Astrocyte of the hippocampus (primary cell): Measurements from ENCODE around the gene PPM1M.
"Not testable (repeated sequence)": the region's sequence is repeated elsewhere in the genome, so short reads cannot be mapped to it uniquely, and the experiment has no call there.

Source experiments
- DNase-seq: peaks from one replicate; pipeline ENCODE4 v3.0.0; 2011; ENCODE audit warnings: low read depth, low spot score

The PPM1M gene

DNA sequence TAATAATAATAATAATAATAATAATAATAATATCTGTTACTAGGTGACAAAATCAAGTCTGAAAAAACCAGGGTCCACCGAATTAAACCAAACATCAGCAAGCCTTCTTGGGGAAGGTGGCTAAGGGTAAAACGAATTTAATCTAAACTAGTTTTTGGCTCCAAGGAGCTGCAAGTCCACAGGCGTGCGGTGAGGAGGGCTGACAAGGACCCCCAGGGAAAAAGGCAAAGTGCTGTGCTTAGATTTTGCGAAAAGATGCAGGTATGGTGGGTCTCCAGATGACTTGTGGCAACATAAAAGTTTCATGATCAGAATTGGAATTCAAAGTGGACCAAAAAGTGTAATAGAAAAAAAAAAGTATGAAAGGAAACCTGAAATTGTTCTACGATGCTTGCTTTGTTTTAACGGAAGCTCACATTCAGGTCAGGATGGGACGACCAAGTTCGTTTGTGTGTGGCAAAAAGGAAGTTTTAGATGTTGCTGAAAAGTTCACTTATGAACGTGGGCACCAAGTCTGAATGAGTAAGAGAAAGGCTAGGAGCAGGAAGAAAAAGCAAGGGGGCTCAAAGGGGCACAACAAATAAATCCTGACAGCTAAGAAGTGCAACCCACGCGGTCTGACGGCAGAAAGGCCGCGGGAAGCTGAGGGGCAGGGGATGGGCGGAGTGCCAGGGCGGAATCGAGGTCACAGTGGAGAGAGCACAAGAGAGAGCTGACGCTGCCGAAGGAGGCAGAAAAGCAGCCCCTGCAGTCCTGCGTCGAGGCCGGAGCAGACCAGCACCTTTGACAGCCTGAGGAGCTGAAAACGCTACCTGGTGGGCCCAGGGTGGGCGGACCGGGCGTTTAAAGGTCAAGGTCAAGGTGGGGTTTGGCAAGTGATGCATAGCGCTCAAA is 31.8 kb downstream of the PPM1M start:
- DNase-seq: peak; percentile 77

DNA sequence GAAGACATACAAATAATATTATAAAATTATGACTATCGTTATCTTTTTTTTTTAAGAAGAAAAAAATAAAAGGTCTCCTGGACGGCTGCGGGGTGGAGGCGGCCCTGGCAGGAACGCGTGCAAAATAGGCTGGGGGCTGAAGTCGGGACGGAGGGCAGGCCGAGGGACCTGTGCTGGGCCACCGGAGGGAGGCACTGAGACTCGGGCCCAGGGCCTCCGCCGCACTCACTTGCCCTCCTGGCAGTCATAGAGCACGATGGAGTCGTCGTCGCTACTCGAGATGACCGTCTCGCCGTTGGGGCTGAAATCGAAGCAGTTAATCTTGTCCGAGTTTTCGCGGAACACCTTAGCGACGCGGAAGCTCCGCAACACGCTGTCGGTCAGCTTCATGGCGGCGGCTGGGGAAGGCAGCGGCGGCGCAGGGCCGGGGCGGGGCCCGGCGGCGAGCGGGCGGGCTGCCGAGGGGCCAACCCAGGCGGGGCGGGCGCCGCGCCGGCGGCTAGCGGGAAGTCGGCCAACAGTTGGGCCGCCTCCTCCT is 32.5 kb downstream of the PPM1M start:
- no peak for DNase-seq

DNA sequence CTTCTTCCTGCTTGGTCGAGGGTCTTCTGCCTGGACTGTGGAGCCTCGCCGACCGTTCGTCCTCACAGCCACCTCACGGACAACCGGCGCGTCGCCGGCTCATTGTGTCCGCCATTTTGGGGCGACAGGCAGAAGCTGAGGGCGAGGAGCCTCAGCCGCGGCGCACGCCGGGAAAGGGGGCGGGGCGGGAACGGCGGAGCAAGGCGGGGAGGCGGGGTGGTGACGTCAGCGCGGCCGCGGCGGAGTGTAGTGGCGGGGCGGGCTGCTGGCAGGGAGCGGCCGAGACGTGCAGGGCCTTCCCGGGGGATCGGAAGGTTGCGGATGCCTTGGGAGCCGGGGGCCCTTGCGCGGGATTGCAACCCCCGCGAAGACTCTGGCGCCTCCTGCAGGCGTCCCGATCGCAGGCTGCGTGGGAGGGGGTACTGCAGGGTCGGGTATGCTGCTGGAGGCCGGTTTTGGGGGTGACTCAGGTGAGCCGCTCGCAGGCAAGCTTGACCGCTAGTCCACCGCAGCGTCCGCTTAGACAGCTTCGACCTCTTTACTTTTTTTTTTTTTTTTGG is 33.0 kb downstream of the PPM1M start, which contains the start of gene WDR82:
Gene WDR82, minus strand, starts transcription at position 140 of the 560 bp plus-strand sequence. CDS start 288 bp downstream, outside the sequence.
- peak; percentile 98 for DNase-seq

DNA sequence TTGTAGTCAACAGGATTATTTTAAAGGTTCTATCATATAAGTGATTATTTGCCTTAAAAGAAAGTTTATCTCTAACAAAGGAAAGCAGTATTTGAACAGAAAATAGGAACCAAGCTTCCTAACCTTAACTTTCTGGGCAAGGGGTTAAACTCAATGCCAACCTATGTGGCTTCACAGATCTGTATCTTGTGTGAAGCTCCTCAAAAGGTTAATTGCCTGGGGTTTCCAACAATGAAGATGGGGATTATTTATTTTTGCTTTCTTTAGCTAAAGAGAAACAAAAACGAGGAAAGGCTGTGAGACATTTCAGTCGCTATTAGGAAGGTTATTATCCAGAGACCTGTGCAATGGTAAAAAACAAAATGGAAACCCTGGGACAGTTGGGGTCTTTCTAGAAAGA is 34.0 kb downstream of the PPM1M start:
- no peak for DNase-seq

DNA sequence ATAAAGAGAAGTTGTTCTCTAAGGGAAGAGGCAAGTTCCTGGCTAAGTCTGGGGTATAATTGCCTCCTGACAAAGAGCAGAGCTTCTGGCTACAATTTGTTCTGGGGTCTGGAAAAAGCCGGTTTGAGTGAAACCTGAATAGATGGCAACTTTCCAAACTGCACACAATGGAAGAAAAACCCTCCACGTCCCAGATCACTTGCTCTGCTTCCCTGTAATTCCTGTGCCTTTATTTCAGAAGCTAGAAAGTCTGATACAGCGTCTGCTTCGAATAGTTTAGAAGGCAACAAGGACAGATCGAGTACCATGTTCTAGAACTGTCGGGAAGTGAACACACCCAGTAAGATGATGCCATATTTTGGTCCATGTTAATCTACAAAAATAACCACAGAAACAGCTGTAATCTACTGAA is 34.5 kb downstream of the PPM1M start:
- peak; percentile 72 for DNase-seq

DNA sequence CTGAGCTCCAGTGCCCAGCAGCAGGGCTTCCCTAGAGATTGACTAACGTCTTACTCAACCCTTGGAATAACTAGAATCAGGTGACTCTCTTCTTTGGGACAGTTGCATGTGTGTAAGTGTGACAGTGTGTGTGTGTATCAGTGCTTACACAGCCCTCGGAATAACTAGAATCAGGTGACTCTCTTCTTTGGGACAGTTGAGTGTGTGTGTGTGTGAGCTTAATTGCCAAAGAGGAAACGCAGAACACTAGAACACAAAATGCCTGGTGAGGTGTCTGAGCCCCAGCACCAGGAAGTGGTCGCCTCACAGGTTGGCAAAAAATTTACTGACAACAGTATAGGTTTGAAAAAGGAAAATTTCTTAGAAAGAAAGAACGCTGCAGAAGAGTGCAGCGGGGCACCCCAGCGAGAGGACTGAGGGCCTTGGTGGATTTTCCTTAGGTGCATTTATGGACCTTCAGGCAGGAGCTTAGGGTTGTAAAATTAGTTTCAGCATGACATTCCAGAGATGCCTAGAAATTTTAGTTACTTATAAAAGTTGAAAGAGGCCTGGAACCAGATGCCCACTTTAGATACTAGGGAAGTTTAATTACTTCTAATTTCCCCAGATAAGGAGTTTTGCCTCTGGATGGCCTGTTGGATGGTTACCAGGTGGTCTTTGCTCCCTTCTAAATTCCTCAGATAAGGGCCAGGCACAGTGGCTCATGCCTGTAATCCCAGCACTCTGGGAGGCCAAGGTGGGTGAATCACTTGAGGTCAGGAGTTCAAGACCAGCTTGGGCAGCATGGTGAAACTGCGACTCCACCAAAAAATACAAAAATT is 36.6 kb downstream of the PPM1M start:
- peak; percentile 36 for DNase-seq

DNA sequence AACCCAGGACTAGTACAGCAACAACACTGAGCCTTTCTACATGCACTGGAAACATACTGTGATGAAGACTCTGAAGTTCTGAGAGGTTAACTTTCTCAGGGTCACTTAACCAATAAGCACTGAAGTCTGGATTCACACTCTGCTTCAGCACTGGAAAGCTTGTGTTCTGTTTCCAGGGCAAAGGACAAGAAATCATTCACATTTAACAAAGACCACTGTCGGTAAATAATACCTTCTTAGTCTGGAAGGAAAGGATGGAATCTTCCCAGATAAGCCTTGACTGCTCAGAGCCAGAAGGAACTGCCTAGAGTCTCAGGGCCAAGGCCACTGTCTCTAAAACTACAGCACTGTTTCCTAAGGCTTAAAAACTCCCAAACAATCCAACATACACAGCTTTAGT is 37.7 kb downstream of the PPM1M start:
- DNase-seq: no peak

DNA sequence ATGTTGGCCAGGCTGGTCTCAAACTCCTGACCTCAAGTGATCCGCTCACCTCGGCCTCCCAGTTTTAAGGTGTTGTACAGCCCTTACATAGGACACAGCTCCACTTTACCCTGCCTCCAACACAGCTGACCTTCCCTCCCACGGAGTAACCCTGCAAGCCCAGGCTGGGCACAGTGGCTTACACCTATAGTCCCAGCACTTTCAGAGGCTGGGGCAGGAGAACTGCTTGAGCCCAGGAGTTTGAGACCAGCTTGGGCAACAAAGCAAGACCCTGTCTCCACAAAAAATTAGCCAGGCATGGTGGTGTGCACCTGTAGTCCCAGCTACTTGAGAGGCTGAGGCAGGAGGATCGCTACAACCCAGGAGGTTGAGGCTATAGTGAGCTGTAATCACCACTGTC is 38.5 kb downstream of the PPM1M start:
- DNase-seq: not testable (repeated sequence)

DNA sequence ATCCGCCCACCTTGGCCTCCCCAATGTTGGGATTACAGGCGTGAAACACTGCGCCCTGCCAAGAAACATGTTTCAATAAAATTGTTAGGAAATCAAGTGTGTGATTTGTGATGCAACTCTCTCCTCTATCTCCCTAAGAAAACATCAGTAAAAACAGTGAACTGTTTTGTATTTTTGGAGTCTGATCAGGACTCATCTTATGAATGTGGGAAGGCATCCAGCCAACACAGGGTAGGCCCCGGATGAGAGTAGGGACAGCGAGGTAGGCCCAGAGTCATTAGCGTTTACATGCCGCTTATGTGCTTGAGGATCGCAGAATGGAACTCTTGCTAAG is 41.2 kb downstream of the PPM1M start:
- peak; percentile 14 for DNase-seq

DNA sequence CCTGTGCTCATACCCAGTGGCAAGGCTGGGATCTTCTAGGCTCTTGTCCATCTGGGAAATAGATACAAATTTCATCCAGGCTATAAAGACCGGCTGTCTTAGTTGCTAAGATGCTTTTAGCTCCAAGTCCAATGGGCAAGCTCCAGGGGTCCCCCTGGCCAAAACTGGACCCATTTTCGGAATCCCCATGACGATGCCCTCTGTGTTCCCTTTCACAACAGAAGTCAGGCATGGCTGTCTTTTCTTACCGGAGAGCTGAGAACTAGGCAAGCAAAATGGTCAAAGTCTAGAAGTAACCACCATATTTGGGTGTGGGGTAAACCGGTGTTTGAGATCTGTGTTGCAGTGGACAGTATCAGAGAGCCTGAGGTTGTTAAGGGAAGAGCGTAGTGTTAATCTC is 43.1 kb downstream of the PPM1M start:
- no peak for DNase-seq

DNA sequence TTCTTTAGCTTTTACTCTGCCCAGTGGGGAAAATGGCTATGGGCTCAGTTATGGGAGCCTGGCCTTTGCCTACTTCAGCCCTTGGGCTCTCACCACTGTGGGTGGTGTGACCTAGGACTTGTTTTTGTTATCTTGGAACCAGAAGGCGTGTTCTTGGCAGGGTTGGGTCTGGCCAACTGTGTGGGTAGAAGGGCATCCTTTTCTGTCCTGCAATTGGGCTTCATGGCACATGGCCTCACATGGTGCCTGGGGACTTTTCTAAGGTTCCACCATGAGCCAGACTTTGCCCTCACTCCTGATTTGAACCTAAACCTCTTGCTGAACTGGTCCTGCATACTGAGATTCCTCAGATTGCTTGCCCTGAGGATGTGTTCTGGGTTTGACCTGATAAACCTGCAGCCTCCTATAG is 43.8 kb downstream of the PPM1M start:
- DNase-seq: no peak

DNA sequence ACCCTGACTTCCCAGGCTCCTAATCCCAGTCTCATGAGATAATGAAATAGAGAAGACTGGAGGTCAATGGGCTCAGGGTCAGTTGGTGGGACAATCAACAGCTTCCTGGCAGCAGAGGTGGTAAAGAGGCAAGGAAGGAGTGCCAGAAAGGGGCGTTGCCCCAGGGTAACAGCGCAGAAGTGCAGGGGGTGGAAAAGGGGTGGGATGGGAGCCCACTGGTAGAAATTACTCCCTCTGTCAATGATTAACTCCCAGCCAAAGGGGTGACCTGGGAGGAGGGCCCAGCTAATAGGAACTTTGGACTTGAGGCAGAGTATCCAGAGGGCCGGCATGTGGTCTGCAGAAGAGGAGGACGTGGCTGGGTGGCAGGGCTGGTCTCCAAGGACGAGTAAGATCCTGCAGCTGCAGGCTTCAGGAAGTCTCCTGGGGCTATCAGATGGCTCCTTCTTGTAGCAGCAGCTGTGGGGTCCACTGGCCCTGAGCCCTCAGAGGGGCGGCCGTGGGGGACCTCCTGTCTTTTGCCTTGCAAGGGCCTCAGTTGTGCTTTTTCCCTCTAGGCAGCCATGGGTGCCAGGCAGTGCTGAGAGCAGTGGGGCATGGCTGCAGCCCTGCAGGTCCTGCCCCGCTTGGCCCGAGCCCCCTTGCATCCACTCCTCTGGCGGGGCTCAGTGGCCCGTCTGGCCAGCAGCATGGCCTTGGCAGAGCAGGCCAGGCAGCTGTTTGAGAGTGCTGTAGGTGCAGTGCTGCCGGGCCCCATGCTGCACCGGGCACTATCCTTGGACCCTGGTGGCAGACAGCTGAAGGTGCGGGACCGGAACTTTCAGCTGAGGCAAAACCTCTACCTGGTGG is 44.4 kb downstream of the PPM1M start:
- no peak for DNase-seq

DNA sequence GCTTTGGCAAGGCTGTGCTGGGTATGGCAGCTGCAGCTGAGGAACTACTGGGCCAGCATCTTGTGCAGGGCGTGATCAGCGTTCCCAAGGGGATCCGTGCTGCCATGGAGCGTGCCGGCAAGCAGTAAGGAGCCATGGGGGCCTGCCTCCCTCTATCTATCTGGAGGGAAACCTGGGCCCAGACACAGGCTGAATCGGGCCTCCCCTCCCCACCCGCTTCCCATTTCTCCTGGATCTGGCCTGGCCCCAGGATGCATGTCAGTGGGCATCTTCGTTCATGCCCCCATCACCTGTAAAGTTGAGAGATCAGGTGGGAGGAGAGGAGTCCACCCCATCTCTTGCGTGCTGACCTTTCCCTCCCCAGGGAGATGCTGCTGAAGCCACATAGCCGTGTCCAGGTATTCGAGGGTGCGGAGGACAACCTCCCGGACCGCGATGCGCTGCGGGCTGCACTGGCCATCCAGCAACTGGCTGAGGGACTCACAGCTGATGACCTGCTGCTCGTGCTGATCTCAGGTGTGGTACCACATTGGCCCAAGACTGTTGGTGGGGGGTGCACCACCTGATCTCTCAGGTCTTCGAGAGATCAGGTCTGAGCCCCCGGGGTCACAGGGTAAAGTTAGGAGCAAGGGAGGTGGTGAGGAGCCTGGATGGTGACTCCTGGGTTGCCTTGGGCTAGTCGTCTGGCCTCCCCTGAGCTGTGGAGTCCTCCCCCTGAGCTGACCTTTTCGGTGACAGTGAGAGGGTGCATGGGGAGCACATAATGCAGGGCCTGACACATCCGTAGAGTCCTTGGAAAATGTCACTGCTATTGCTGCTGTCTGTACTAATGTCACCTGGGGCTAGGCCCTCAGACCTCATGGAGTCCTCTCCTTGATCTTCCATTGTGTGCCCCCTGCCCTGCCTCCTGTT is 45.3 kb downstream of the PPM1M start:
- no peak for DNase-seq

DNA sequence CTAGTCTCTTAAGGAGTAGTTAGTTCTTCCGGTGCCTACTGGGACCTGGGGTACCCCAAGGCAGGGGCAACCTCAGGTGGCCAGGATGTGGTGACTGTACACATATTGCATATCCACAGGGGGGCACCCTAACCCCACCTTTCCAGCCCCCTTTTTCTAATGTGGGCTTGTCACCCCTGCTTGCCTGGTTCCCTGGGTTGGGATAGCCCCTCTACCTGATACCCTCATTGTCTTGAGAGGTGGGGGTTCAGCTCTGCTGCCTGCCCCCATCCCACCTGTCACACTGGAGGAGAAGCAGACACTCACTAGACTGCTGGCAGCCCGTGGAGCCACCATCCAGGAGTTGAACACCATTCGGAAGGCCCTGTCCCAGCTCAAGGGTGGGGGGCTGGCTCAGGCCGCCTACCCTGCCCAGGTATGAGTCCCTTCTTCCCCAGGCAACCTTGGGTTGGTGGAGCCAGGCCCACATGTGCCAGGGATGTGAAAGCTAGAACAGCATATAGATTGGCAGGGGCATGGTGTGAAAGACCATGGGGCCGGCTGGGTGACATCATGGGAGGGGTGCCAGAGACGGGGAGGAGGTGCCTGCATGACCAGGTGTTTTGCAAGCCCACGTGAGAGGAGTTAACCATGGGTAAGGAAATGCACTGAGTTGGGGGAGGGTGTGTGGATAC is 46.1 kb downstream of the PPM1M start:
- DNase-seq: peak; percentile 47

DNA sequence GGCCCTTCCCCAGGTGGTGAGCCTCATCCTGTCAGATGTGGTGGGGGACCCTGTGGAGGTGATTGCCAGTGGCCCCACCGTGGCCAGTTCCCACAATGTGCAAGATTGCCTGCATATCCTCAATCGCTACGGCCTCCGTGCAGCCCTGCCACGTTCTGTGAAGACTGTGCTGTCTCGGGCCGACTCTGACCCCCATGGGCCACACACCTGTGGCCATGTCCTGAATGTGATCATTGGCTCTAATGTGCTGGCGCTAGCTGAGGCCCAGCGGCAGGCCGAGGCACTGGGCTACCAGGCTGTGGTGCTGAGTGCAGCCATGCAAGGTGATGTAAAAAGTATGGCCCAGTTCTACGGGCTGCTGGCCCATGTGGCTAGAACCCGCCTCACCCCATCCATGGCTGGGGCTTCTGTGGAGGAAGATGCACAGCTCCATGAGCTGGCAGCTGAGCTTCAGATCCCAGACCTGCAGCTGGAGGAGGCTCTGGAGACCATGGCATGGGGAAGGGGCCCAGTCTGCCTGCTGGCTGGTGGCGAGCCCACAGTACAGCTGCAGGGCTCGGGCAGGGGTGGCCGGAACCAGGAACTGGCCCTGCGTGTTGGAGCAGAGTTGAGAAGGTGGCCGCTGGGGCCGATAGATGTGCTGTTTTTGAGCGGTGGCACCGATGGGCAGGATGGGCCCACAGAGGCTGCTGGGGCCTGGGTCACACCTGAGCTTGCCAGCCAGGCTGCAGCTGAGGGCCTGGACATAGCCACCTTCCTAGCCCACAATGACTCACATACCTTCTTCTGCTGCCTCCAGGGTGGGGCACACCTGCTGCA is 46.9 kb downstream of the PPM1M start:
- no peak for DNase-seq

DNA sequence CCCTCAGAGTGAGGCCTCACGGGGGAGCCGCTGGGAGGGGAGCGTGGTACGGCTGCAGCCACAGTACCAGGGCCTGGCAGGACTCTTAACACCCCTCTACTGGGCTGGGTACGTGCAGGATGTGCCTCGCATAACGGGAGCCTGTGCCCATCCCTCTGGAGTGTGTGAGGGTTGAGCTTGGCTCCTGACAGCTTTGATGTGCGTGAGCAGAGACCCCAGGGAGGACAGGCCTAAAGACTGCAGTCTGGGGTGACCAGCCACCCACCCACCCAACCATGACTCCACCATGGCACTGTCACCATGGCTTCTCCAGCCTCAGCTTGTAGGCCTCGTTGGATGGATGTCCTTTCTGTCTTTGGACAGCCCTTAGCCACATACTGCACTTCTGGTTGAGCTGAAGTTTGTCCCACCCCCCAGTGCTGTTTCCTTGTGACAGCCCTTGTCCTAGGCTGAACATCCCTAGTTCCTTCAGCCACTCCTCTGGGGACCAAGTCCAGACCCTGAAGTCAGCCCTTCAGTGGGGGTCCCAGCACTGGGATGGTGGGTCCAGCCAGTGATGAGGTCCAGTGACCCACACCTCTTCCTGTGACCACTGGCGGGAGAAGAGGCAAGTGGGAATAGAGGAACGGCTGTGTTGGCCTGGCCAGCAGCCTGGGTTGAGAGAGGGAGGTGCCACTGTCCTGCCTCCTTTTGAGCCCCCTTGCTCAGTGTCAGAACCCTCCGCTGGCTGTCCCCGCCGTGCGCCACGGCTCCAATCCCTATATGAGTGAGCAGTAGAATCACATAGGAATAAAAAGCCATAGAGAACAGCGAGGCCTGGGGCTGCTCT is 48.1 kb downstream of the PPM1M start:
- DNase-seq: no peak

DNA sequence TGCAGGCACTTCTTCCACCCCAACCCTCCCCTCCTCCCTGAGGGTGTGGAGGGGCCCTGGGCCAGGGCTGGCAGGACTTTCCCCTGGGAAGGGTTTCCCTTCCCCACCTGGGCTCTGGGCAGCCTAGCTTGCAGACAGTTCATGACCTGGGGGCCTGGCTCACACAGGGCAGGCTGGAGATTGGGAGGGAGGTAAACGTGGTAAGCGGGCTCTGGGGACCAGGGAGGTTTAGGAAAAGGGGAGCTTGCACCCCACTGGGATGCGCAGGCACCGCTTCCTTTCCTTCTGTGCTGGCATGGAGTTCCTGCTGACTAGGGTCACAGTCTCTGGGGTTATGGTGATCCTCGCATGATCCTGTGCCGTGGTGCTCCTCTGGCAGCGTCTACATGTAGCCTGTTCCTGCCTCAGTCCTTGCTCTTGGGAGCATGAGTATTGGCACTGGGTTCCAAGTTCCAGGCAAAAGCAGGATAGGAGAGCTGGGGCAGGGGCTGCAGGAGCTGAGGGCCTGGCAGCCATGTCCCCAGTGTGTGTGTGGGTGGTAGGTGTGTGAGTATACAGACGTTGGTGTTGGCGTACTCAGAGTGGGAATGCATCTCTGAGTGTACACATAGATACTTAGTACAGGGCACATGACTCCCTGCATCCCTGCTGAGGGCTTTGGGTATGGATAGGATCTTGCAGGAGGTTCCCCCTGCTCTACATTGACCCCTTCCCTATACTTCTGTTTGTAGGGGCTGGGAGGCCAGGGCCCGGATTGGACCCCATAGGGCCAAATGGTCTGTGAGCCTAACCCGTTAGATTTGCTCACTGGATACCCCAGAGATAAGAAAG is 49.0 kb downstream of the PPM1M start:
- DNase-seq: no peak
